HEK293 (cell line): ENCODE measurements around the gene SELENOF.
A peak's percentile ranks its signal among the peaks of the same experiment; 100 is the strongest.
"Not testable (repeated sequence)": the region's sequence is repeated elsewhere in the genome, so short reads cannot be mapped to it uniquely, and the experiment has no call there.

Experiments
- CTCF ChIA-PET: fragments of 350-600 bp; formaldehyde crosslinking; extraction: SDS; loops from one replicate; lab custom pipeline; 2021; ENCODE audit warnings: antibody characterized with exemption; lab: Yijun Ruan, JAX
- POLR2A ChIA-PET: fragments of 300-600 bp; formaldehyde crosslinking; extraction: SDS; loops from one replicate; lab custom pipeline; 2020; ENCODE audit warnings: antibody characterized with exemption, inconsistent platforms; lab: Yijun Ruan, JAX
- H3K27ac ChIP-seq: fragments of 200-500 bp; sonication (Bioruptor generic); 2 replicates; pipeline ENCODE4 v1.5.1; 2014; ENCODE audit warnings: low read depth, low read length, control low read depth, inconsistent platforms; ENCODE audit errors: extremely low read depth
- H3K36me3 ChIP-seq, 2 experiments: fragments of 200-500 bp in 1 of 2; sonication (Bioruptor generic) in 1 of 2; 1 replicate in 1 of 2; 2 replicates in 1 of 2; pipeline ENCODE4 v1.5.1; 2014 to 2017; ENCODE audit warnings: inconsistent platforms in 2 of 2, low read length in 2 of 2; ENCODE audit not compliant: control insufficient read depth in 2 of 2, insufficient read depth in 1 of 2
- H3K4me1 ChIP-seq: fragments of 200-500 bp; sonication (Bioruptor generic); 2 replicates; pipeline ENCODE4 v1.5.1; 2014; ENCODE audit warnings: mild to moderate bottlenecking, low read length, inconsistent platforms; ENCODE audit not compliant: control insufficient read depth, insufficient read depth
- H3K4me3 ChIP-seq: 2 replicates; pipeline ENCODE4 v1.5.1; 2011; ENCODE audit warnings: low read depth, mild to moderate bottlenecking, control low read depth, low read length, moderate library complexity
- H3K9me3 ChIP-seq: fragments of 200-500 bp; sonication (Bioruptor generic); 2 replicates; pipeline ENCODE4 v1.5.1; 2014; ENCODE audit warnings: low read depth, low read length, inconsistent platforms; ENCODE audit not compliant: control insufficient read depth, insufficient read depth
- GFI1B ChIP-seq: fragments of 450-650 bp; formaldehyde crosslinking; IDR thresholded peaks from 2 replicates; pipeline ENCODE4 v1.5.1; 2016; ENCODE audit warnings: missing biosample characterization, missing genetic modification characterization
- KLF8 ChIP-seq: fragments of 450-650 bp; formaldehyde crosslinking; IDR thresholded peaks from 2 replicates; pipeline ENCODE4 v1.5.1; 2016; ENCODE audit warnings: missing biosample characterization, missing genetic modification characterization
- MEIS1 ChIP-seq: sonication (generic); formaldehyde crosslinking; IDR thresholded peaks from 2 replicates; pipeline ENCODE4 v1.8.1; 2022; ENCODE audit warnings: missing genetic modification reagents, mild to moderate bottlenecking, borderline replicate concordance
- PRDM1 ChIP-seq: fragments of 450-650 bp; formaldehyde crosslinking; IDR thresholded peaks from 2 replicates; pipeline ENCODE4; 2016; ENCODE audit warnings: missing biosample characterization, missing genetic modification characterization
- ZNF121 ChIP-seq: fragments of 450-650 bp; formaldehyde crosslinking; IDR thresholded peaks from 2 replicates; pipeline ENCODE4 v1.5.1; 2016; ENCODE audit warnings: missing biosample characterization, missing genetic modification characterization
- ZNF24 ChIP-seq: fragments of 450-650 bp; formaldehyde crosslinking; IDR thresholded peaks from 2 replicates; pipeline ENCODE4 v1.5.1; 2016; ENCODE audit warnings: missing biosample characterization, missing genetic modification characterization
- ZNF350 ChIP-seq: fragments of 450-650 bp; formaldehyde crosslinking; IDR thresholded peaks from 2 replicates; pipeline ENCODE4 v1.5.0; 2017; ENCODE audit warnings: missing biosample characterization, mild to moderate bottlenecking, missing genetic modification characterization
- ZNF548 ChIP-seq: fragments of 450-650 bp; formaldehyde crosslinking; IDR thresholded peaks from 2 replicates; pipeline ENCODE4 v1.5.1; 2016; ENCODE audit warnings: missing biosample characterization, missing genetic modification characterization
- ZNF549 ChIP-seq: fragments of 450-650 bp; IDR thresholded peaks from 2 replicates; pipeline ENCODE4 v1.5.1; 2018; ENCODE audit warnings: missing biosample characterization, missing genetic modification characterization, mild to moderate bottlenecking, inconsistent platforms, moderate library complexity
- ZNF600 ChIP-seq: fragments of 450-650 bp; formaldehyde crosslinking; IDR thresholded peaks from 2 replicates; pipeline ENCODE4 v1.5.1; 2016; ENCODE audit warnings: missing biosample characterization, missing genetic modification characterization
- ZNF610 ChIP-seq: fragments of 450-650 bp; formaldehyde crosslinking; IDR thresholded peaks from 2 replicates; pipeline ENCODE4 v1.5.1; 2016; ENCODE audit warnings: missing biosample characterization, missing genetic modification characterization, borderline replicate concordance
- TF ChIP-seq, protein P1 (sequence below): fragments of 450-650 bp; formaldehyde crosslinking; IDR thresholded peaks from 2 replicates; pipeline ENCODE4 v1.5.1; 2016; ENCODE audit warnings: missing biosample characterization, missing genetic modification characterization, borderline replicate concordance
- TF ChIP-seq, protein P2 (sequence below): fragments of 450-650 bp; formaldehyde crosslinking; IDR thresholded peaks from 2 replicates; pipeline ENCODE4 v1.5.1; 2016; ENCODE audit warnings: missing biosample characterization, missing genetic modification characterization, low read depth

Gene SELENOF

DNA sequence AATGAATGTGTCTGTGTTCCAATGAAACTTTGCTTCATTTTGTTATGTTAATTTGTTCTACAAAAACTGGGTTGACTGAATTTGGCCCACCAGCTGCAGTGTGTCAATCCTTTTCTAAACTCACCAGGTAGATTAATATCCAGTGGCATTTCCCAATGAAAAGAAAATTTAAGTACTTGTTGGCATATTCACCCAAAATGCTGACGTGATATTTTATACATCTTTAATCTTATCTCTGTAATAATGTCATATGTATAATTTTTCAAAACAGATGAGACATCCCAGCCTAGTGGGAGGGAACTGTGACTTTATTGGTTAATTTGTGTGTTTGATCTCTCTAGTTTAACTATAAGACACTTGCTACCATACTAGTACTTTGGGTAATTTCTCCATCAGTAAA, 8.1 kb downstream of the SELENOF start (continued):
- TF ChIP-seq, protein P1, sequence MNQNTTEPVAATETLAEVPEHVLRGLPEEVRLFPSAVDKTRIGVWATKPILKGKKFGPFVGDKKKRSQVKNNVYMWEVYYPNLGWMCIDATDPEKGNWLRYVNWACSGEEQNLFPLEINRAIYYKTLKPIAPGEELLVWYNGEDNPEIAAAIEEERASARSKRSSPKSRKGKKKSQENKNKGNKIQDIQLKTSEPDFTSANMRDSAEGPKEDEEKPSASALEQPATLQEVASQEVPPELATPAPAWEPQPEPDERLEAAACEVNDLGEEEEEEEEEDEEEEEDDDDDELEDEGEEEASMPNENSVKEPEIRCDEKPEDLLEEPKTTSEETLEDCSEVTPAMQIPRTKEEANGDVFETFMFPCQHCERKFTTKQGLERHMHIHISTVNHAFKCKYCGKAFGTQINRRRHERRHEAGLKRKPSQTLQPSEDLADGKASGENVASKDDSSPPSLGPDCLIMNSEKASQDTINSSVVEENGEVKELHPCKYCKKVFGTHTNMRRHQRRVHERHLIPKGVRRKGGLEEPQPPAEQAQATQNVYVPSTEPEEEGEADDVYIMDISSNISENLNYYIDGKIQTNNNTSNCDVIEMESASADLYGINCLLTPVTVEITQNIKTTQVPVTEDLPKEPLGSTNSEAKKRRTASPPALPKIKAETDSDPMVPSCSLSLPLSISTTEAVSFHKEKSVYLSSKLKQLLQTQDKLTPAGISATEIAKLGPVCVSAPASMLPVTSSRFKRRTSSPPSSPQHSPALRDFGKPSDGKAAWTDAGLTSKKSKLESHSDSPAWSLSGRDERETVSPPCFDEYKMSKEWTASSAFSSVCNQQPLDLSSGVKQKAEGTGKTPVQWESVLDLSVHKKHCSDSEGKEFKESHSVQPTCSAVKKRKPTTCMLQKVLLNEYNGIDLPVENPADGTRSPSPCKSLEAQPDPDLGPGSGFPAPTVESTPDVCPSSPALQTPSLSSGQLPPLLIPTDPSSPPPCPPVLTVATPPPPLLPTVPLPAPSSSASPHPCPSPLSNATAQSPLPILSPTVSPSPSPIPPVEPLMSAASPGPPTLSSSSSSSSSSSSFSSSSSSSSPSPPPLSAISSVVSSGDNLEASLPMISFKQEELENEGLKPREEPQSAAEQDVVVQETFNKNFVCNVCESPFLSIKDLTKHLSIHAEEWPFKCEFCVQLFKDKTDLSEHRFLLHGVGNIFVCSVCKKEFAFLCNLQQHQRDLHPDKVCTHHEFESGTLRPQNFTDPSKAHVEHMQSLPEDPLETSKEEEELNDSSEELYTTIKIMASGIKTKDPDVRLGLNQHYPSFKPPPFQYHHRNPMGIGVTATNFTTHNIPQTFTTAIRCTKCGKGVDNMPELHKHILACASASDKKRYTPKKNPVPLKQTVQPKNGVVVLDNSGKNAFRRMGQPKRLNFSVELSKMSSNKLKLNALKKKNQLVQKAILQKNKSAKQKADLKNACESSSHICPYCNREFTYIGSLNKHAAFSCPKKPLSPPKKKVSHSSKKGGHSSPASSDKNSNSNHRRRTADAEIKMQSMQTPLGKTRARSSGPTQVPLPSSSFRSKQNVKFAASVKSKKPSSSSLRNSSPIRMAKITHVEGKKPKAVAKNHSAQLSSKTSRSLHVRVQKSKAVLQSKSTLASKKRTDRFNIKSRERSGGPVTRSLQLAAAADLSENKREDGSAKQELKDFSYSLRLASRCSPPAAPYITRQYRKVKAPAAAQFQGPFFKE (tag by site-specific recombination) = no peak
- TF ChIP-seq MEIS1 (CRISPR knock-in tag) = no peak
- TF ChIP-seq KLF8 (tag by site-specific recombination) = no peak
- no peak for TF ChIP-seq ZNF600
- no peak for TF ChIP-seq ZNF350
- no peak for TF ChIP-seq ZNF610 (tag by site-specific recombination)

DNA sequence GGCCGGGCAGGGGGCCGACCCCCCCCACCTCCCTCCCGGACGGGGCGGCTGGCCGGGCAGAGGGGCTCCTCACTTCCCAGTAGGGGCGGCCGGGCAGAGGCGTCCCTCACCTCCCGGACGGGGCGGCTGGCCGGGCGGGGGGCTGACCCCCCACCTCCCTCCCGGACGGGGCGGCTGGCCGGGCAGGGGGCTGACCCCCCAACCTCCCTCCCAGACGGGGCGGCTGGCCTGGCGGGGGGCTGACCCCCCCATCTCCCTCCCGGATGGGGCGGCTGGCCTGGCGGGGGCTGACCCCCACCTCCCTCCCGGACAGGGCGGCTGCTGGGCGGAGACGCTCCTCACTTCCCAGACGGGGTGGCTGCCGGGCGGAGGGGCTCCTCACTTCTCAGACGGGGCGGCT, 14.5 kb downstream of the SELENOF start:
- POLR2A ChIA-PET, H3K27ac ChIP-seq, H3K4me3 ChIP-seq, H3K4me1 ChIP-seq, CTCF ChIA-PET, H3K9me3 ChIP-seq: not testable (repeated sequence)
- peaks cover 14 to 32% of the 10 kb centered on the region in 2 experiments; a peak in 2 of 3 replicates for H3K36me3 ChIP-seq

DNA sequence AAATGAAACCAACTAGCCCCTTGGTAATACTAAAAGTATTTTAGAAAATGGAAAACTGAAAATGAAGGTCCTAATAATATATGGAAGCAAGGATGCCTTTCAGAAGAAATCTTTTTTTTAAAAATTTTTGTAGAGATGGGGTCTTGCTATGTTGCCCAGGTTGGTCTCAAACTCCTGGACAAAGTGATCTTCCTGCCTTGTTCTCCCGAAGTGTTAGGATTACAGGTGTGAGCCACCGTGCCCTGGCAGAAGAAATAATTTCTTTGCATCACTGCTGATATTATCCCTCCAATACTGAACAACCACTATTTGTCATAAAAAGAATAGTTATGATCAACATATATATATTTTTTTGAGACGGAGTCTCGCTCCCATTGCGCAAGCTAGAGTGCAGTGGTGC, 25.6 kb downstream of the SELENOF start:
- CTCF ChIA-PET = no interaction called here
- Histone ChIP-seq H3K9me3 (no peaks in the 10 kb centered on the region), H3K27ac (no peak overlapping the region), H3K4me1 (no peaks in the 10 kb centered on the region)
- peak; percentile 80 for TF ChIP-seq ZNF121 (tag by site-specific recombination)
- no peak for TF ChIP-seq ZNF24 (tag by site-specific recombination)
- TF ChIP-seq, all 188 proteins: peak for 1
- H3K4me3 ChIP-seq = no peak overlapping the region
- H3K36me3 ChIP-seq = peaks cover 3 to 13% of the 10 kb centered on the region in 2 experiments
- POLR2A ChIA-PET = interaction anchor here (1.0 kb wide), 1 partner anchor 27 kb away, joined by 3 read pairs; no protein-coding TSS in a partner anchor

DNA sequence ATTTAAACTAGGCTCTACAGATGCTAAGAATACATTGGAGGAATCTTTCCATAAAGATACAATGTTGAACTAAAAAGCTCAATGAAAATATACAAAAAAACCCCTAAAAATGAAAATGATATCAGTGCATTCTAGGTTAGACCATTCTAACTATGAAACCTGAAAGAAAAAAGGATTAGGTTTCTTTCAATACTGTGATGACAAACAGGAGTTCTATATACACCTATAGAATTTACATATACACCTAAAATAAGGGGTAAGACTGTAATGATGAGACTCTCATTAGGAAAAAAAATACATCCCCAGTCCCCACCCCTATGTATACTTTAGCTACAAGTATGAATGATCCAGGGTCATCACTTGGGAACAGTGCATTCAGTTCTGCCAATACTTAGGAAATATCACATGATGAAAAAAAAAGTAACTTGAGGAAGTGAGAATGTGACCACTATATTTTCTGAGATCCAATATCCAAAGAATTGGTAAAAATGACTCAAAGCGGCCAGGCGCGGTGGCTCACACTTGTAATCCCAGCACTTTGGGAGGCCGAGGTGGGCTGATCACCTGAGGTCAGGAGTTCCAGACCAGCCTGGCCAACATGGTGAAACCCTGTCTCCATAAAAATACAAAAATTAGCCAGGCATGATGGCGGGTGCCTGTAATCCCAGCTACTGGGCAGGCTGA, 26.3 kb downstream of the SELENOF start:
- ChIA-PET POLR2A (no interaction called here), CTCF (interaction anchor here (0.6 kb wide), 1 partner anchor 18 kb away, joined by 3 read pairs; no protein-coding TSS in a partner anchor)
- TF ChIP-seq ZNF549 (no peak), GFI1B (tag by site-specific recombination) (no peak), PRDM1 (tag by site-specific recombination) (no peak), ZNF548 (tag by site-specific recombination) (no peak)
- TF ChIP-seq, protein P2, sequence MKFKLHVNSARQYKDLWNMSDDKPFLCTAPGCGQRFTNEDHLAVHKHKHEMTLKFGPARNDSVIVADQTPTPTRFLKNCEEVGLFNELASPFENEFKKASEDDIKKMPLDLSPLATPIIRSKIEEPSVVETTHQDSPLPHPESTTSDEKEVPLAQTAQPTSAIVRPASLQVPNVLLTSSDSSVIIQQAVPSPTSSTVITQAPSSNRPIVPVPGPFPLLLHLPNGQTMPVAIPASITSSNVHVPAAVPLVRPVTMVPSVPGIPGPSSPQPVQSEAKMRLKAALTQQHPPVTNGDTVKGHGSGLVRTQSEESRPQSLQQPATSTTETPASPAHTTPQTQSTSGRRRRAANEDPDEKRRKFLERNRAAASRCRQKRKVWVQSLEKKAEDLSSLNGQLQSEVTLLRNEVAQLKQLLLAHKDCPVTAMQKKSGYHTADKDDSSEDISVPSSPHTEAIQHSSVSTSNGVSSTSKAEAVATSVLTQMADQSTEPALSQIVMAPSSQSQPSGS (tag by site-specific recombination) = no peak
- H3K36me3 ChIP-seq = peaks cover 0 to 13% of the 10 kb centered on the region in 2 experiments
- no peaks in the 10 kb centered on the region for H3K4me1 ChIP-seq
- no peaks in the 10 kb centered on the region for H3K9me3 ChIP-seq
- no peak overlapping the region for H3K4me3 ChIP-seq
- H3K27ac ChIP-seq = no peak overlapping the region
